Parathyroid adenoma (tissue), 2 donors: ENCODE data around the gene TOM1L2.

ENCODE experiments used
- H2AFZ ChIP-seq: fragments of 300-600 bp; sonication (generic); one replicate; pipeline ENCODE4 v1.7.0; 2017; ENCODE audit warnings: antibody characterized with exemption, mild to moderate bottlenecking
- H3K27ac ChIP-seq: fragments of 300-600 bp; sonication (generic); one replicate; pipeline ENCODE4 v1.7.0; 2017
- H3K27me3 ChIP-seq: fragments of 300-600 bp; sonication (generic); one replicate; pipeline ENCODE4 v1.7.0; 2017; ENCODE audit warnings: low read length; ENCODE audit not compliant: control insufficient read depth, insufficient read depth
- H3K36me3 ChIP-seq: fragments of 300-600 bp; sonication (generic); one replicate; pipeline ENCODE4 v1.7.0; 2017; ENCODE audit warnings: low read length; ENCODE audit not compliant: control insufficient read depth, insufficient read depth
- H3K4me1 ChIP-seq: fragments of 300-600 bp; sonication (generic); one replicate; pipeline ENCODE4 v1.7.0; 2017; ENCODE audit warnings: control low read depth
- H3K4me2 ChIP-seq: fragments of 300-600 bp; sonication (generic); one replicate; pipeline ENCODE4 v1.7.0; 2017; ENCODE audit warnings: low read length
- H3K4me3 ChIP-seq: fragments of 300-600 bp; sonication (generic); one replicate; pipeline ENCODE4 v1.7.0; 2017; ENCODE audit warnings: low read depth, low read length
- H3K79me2 ChIP-seq: fragments of 300-600 bp; sonication (generic); one replicate; pipeline ENCODE4 v1.7.0; 2017; ENCODE audit warnings: control low read depth
- H3K9ac ChIP-seq: fragments of 300-600 bp; sonication (generic); one replicate; pipeline ENCODE4 v1.7.0; 2017; ENCODE audit warnings: mild to moderate bottlenecking
- H3K9me3 ChIP-seq: fragments of 300-600 bp; sonication (generic); one replicate; pipeline ENCODE4 v1.7.0; 2017; ENCODE audit warnings: low read length; ENCODE audit not compliant: control insufficient read depth
- CTCF ChIP-seq: fragments of 300-600 bp; sonication (generic); IDR thresholded peaks from one replicate; pipeline ENCODE4 v1.7.0; 2017; ENCODE audit warnings: antibody characterized with exemption, mild to moderate bottlenecking
- donor health status: primary hyperparathyroidism.

TOM1L2 gene

GRCh38 chr17:17877529-17878358 is 94.5 kb downstream of the TOM1L2 start:
- no peaks in the 10 kb centered on the region for H3K36me3 ChIP-seq
- TF ChIP-seq CTCF: peak; percentile 25
- H3K4me3 ChIP-seq: no peak overlapping the region
- no peaks in the 10 kb centered on the region for H3K9me3 ChIP-seq
- peak overlapping the region; percentile 99 for H3K27ac ChIP-seq
- H3K4me1 ChIP-seq: peaks cover 48% of the 10 kb centered on the region
- no peak overlapping the region for H3K9ac ChIP-seq
- peak overlapping the region; percentile 74 for H2AFZ ChIP-seq
- peaks cover 4% of the 10 kb centered on the region for H3K79me2 ChIP-seq
- H3K4me2 ChIP-seq: peak overlapping the region; percentile 61
- no peaks in the 10 kb centered on the region for H3K27me3 ChIP-seq

- peak overlapping the region; percentile 61 for H3K4me2 ChIP-seq
- peak overlapping the region; percentile 74 for H2AFZ ChIP-seq
- no peaks in the 10 kb centered on the region for H3K79me2 ChIP-seq
- peaks cover 48% of the 10 kb centered on the region for H3K4me1 ChIP-seq
- H3K9ac ChIP-seq: no peak overlapping the region
- H3K36me3 ChIP-seq: no peaks in the 10 kb centered on the region
- H3K9me3 ChIP-seq: no peaks in the 10 kb centered on the region
- H3K27ac ChIP-seq: peak overlapping the region; percentile 99
- no peaks in the 10 kb centered on the region for H3K27me3 ChIP-seq
- no peak overlapping the region for H3K4me3 ChIP-seq
- no peak for TF ChIP-seq CTCF
Measured at GRCh38 chr17:17876959-17877528, 95.2 kb downstream of the TOM1L2 start.

- peak overlapping the region; percentile 99 for H3K27ac ChIP-seq
Measured at GRCh38 chr17:17874478-17874877, 97.7 kb downstream of the TOM1L2 start.

GRCh38 chr17:17873450-17873991 is 98.7 kb downstream of the TOM1L2 start:
- Histone ChIP-seq H3K4me1 (peaks cover 30% of the 10 kb centered on the region), H3K36me3 (no peaks in the 10 kb centered on the region), H3K27ac (no peak overlapping the region), H3K9me3 (no peaks in the 10 kb centered on the region), H3K79me2 (peaks cover 3% of the 10 kb centered on the region), H3K4me2 (no peak overlapping the region), H2AFZ (no peak overlapping the region), H3K27me3 (no peaks in the 10 kb centered on the region), H3K9ac (no peak overlapping the region), H3K4me3 (no peak overlapping the region)
- no peak for TF ChIP-seq CTCF

More at GRCh38 chr17:17874478-17874877, 97.7 kb downstream of the TOM1L2 start:
- Histone ChIP-seq H3K4me2 (no peak overlapping the region), H3K36me3 (no peaks in the 10 kb centered on the region), H3K27me3 (no peaks in the 10 kb centered on the region), H2AFZ (no peak overlapping the region), H3K9me3 (no peaks in the 10 kb centered on the region), H3K4me3 (no peak overlapping the region), H3K4me1 (peaks cover 39% of the 10 kb centered on the region), H3K9ac (no peak overlapping the region), H3K79me2 (peaks cover 3% of the 10 kb centered on the region)
- no peak for TF ChIP-seq CTCF
